Loucy (cell line): ENCODE measurements around the gene GJB4.

ENCODE experiments used
- H2AFZ ChIP-seq: fragments of 200-600 bp; sonication (generic); 2 replicates; pipeline ENCODE4 v1.6.0; 2016; ENCODE audit warnings: antibody characterized with exemption, mild to moderate bottlenecking, low read length, moderate library complexity
- H3F3A ChIP-seq: fragments of 200-600 bp; 2 replicates; pipeline ENCODE4 v1.6.0; 2016; ENCODE audit warnings: antibody characterized with exemption, low read depth, mild to moderate bottlenecking
- H3K27me3 ChIP-seq: fragments of 200-600 bp; sonication (generic); 2 replicates; pipeline ENCODE4 v1.6.1; 2014; ENCODE audit warnings: low read length, mild to moderate bottlenecking; ENCODE audit not compliant: insufficient read depth, poor library complexity, severe bottlenecking
- H3K36me3 ChIP-seq: fragments of 200-600 bp; sonication (generic); 2 replicates; pipeline ENCODE4 v1.6.1; 2016; ENCODE audit warnings: low read length; ENCODE audit not compliant: insufficient read depth
- H3K4me1 ChIP-seq: fragments of 200-600 bp; sonication (generic); 2 replicates; pipeline ENCODE4 v1.5.1; 2014; ENCODE audit warnings: low read length, mild to moderate bottlenecking; ENCODE audit not compliant: insufficient read depth, poor library complexity, severe bottlenecking
- H3K4me2 ChIP-seq: fragments of 200-600 bp; sonication (generic); 2 replicates; pipeline ENCODE4 v1.6.0; 2014; ENCODE audit warnings: antibody characterized with exemption, low read length, low read depth, mild to moderate bottlenecking; ENCODE audit not compliant: poor library complexity, severe bottlenecking
- H3K4me3 ChIP-seq: fragments of 200-600 bp; sonication (generic); 2 replicates; pipeline ENCODE4 v1.5.1; 2014; ENCODE audit warnings: low read length, mild to moderate bottlenecking, mixed read lengths; ENCODE audit not compliant: poor library complexity, severe bottlenecking
- H3K79me2 ChIP-seq: fragments of 200-600 bp; sonication (generic); 2 replicates; pipeline ENCODE4 v1.6.1; 2014; ENCODE audit warnings: low read length; ENCODE audit not compliant: insufficient read depth
- H3K9ac ChIP-seq: fragments of 200-600 bp; sonication (generic); 2 replicates; pipeline ENCODE4 v1.6.0; 2014; ENCODE audit warnings: mild to moderate bottlenecking, low read depth, low read length, moderate library complexity; ENCODE audit not compliant: poor library complexity, severe bottlenecking
- H3K9me2 ChIP-seq: fragments of 200-600 bp; sonication (generic); replicated peaks from 2 replicates; pipeline ENCODE4 v1.6.1; 2016; ENCODE audit warnings: low read depth, low read length, mixed read lengths
- H3K9me3 ChIP-seq: fragments of 200-600 bp; sonication (generic); 2 replicates; pipeline ENCODE4 v1.6.1; 2014; ENCODE audit warnings: mild to moderate bottlenecking, antibody characterized with exemption, low read length, low read depth; ENCODE audit not compliant: insufficient read depth
- H4K20me1 ChIP-seq: fragments of 200-600 bp; sonication (generic); 2 replicates; pipeline ENCODE4 v1.6.0; 2014; ENCODE audit warnings: antibody characterized with exemption, low read length, mild to moderate bottlenecking; ENCODE audit not compliant: insufficient read depth, poor library complexity, severe bottlenecking
- EZH2phosphoT487 ChIP-seq: fragments of 200-600 bp; IDR thresholded peaks from 2 replicates; pipeline ENCODE4 v1.6.1; 2018; ENCODE audit warnings: antibody characterized with exemption, mild to moderate bottlenecking, moderate library complexity, borderline replicate concordance
- TF ChIP-seq, protein P1 (sequence below): fragments of 200-600 bp; sonication (generic); conservative IDR thresholded peaks from 2 replicates; pipeline ENCODE4 v1.5.1; 2014; ENCODE audit warnings: mild to moderate bottlenecking, antibody characterized with exemption, low read length

GJB4 gene

DNA sequence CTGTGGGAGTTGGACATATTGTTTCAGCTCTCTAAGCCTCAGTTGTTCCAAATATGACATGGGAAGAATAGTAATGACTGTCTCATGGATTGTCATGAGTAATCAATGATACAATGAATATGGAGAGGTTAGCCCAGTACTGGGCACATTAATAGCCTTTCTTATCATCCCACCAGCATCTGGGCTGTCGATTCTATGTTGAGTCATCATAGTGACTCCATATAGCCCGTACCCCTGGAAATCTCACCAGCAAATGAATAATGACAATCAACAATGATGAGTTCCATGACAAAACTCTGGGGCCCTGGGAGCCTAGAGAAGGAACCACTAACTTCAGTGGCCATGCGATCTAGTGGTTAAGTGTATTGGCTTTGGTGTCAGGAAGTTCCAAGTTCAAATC lies 44.4 kb upstream of the GJB4 start:
- no peaks in the 10 kb centered on the region for H3F3A ChIP-seq
- H3K9ac ChIP-seq, result no peak overlapping the region
- no peak overlapping the region for H2AFZ ChIP-seq
- no peaks in the 10 kb centered on the region for H3K27me3 ChIP-seq
- no peak overlapping the region for H3K4me2 ChIP-seq
- H3K79me2 ChIP-seq, result no peaks in the 10 kb centered on the region
- no peak overlapping the region for H3K4me3 ChIP-seq
- H4K20me1 ChIP-seq, result no peaks in the 10 kb centered on the region
- H3K36me3 ChIP-seq, result no peaks in the 10 kb centered on the region
- H3K9me3 ChIP-seq, result no peaks in the 10 kb centered on the region
- TF ChIP-seq, protein P1, sequence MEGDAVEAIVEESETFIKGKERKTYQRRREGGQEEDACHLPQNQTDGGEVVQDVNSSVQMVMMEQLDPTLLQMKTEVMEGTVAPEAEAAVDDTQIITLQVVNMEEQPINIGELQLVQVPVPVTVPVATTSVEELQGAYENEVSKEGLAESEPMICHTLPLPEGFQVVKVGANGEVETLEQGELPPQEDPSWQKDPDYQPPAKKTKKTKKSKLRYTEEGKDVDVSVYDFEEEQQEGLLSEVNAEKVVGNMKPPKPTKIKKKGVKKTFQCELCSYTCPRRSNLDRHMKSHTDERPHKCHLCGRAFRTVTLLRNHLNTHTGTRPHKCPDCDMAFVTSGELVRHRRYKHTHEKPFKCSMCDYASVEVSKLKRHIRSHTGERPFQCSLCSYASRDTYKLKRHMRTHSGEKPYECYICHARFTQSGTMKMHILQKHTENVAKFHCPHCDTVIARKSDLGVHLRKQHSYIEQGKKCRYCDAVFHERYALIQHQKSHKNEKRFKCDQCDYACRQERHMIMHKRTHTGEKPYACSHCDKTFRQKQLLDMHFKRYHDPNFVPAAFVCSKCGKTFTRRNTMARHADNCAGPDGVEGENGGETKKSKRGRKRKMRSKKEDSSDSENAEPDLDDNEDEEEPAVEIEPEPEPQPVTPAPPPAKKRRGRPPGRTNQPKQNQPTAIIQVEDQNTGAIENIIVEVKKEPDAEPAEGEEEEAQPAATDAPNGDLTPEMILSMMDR, result no peak
- TF ChIP-seq EZH2phosphoT487, result no peak
- no peaks in the 10 kb centered on the region for H3K4me1 ChIP-seq
- no peaks in the 10 kb centered on the region for H3K9me2 ChIP-seq

DNA sequence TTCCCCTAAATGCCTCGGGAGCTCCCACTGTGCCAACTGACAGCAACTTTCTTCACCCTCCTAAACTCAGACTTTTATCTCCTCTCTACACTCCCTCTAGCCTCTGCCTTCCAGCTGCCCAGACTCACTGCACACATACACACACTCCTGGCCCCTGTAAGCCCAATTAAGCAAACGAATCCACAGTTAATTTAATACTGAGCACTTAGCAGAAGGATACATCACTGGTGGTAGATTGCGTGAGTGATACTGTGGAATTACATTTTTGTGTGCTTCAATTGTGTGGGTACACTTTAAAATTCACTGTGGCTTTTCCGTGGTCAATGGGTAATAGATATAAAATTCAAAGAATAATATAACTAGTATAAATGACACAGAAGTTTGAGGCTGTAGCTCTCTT lies 38.3 kb upstream of the GJB4 start:
- no peaks in the 10 kb centered on the region for H3K4me1 ChIP-seq
- H3K27me3 ChIP-seq, result peaks cover 5% of the 10 kb centered on the region
- H3K9me3 ChIP-seq, result no peaks in the 10 kb centered on the region
- TF ChIP-seq, protein P1, result no peak
- TF ChIP-seq EZH2phosphoT487, result no peak
- H3K9ac ChIP-seq, result no peak overlapping the region
- H3K79me2 ChIP-seq, result no peaks in the 10 kb centered on the region
- no peak overlapping the region for H3K4me3 ChIP-seq
- H3K4me2 ChIP-seq, result no peak overlapping the region
- no peak overlapping the region for H2AFZ ChIP-seq
- no peaks in the 10 kb centered on the region for H4K20me1 ChIP-seq
- H3K36me3 ChIP-seq, result no peaks in the 10 kb centered on the region
- H3F3A ChIP-seq, result no peaks in the 10 kb centered on the region
- no peaks in the 10 kb centered on the region for H3K9me2 ChIP-seq

DNA sequence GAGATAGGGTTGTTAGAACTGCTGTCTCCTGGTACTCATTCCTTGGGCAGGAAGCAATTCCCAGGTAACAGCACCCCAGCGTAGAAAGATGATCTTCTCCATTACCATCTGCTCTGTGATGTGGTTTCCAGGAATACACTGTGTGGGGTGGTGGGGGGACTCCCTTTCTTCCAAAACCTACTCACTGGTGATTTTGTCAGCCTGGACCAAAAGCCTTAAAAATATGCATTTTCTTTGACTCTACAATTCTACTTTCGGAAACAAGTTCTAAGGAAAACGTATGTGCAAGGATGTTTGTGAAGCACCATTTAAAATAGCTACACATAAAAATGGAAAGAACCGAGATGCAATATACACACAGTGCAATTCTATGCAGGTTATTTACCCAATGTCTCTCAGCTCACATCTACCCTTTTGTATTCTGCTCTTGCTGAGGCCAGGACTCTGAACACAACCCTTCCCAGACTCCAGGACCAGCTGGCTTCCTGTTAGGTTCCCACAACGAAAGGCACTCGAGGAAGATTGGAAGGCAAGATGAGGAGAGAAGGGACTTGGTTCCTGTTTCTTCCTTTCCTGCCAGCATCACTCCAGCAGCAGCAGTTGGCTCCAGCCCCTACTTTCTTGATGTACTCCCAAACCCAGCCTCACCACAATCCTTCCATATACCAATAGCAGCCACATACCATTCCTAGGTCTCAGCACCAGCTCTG lies 37.7 kb upstream of the GJB4 start:
- H3K9me2 ChIP-seq, result no peaks in the 10 kb centered on the region
- TF ChIP-seq, protein P1, result no peak
- TF ChIP-seq EZH2phosphoT487, result no peak
- no peak overlapping the region for H3K4me2 ChIP-seq
- H3K9ac ChIP-seq, result no peak overlapping the region
- H2AFZ ChIP-seq, result no peak overlapping the region
- H3K9me3 ChIP-seq, result no peaks in the 10 kb centered on the region
- H3K27me3 ChIP-seq, result peaks cover 5% of the 10 kb centered on the region
- no peaks in the 10 kb centered on the region for H4K20me1 ChIP-seq
- no peaks in the 10 kb centered on the region for H3K36me3 ChIP-seq
- H3K4me1 ChIP-seq, result no peaks in the 10 kb centered on the region
- no peaks in the 10 kb centered on the region for H3K79me2 ChIP-seq
- no peak overlapping the region for H3K4me3 ChIP-seq
- no peaks in the 10 kb centered on the region for H3F3A ChIP-seq
